ENCODE measurements around the gene RARB. TPM values are rescaled to one million over a fixed set of nuclear protein-coding genes. Genes with fewer than 3 reads are reported as not detected.

The RARB gene
- total RNA-seq, 1 donor from 2014 or later = 5.6 TPM

DNA sequence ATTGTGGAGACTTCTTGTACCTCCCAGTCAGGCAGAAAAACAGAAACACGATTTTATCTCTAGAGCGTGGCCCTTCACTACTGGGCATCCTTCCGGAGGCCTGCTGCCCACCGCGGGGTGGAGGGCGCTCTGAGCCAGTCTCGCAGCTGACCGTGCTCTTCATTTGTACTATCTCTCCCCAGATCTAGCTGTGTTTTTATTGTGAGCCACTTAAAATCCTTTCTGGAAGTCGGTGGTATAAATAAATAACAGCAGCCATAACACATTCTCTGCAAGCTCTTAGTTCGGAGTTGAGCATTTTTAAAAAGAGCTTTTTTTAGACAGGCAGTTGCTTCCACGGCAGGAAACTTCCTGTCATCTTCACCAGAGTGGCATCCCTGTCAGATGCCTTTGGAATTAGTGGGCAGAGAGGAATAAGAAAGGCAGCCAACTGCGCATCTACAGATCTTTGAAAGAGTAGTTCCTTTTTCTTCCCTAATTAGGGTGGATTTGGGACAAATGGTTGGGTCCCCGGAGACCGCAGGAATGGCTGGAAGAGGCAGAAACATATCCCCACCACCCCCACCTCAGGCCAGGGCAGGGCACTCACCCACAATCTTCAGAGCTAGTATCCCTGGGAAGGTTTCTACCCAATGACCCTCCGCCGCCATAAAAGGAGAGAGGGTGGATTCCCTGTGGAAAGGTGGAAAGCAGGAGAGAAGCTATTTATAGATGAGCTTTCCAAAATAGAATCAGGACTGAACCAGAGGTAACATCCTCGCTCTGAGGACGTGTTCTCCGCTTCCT lies 145.5 kb downstream of the RARB start:
- H3K36me3 ChIP-seq = peaks cover 4% of the 10 kb centered on the region
- ATAC-seq (no peak), DNase-seq (no peak)
- no peak overlapping the region for H3K27ac ChIP-seq
- H3K27me3 ChIP-seq (ENCODE audit: low read depth) = no peaks in the 10 kb centered on the region
- no peaks in the 10 kb centered on the region for H3K9me3 ChIP-seq
- intact Hi-C loops (cut with DNase I) = no loop called here
- H3K4me1 ChIP-seq = no peaks in the 10 kb centered on the region
- TF ChIP-seq, protein P1, sequence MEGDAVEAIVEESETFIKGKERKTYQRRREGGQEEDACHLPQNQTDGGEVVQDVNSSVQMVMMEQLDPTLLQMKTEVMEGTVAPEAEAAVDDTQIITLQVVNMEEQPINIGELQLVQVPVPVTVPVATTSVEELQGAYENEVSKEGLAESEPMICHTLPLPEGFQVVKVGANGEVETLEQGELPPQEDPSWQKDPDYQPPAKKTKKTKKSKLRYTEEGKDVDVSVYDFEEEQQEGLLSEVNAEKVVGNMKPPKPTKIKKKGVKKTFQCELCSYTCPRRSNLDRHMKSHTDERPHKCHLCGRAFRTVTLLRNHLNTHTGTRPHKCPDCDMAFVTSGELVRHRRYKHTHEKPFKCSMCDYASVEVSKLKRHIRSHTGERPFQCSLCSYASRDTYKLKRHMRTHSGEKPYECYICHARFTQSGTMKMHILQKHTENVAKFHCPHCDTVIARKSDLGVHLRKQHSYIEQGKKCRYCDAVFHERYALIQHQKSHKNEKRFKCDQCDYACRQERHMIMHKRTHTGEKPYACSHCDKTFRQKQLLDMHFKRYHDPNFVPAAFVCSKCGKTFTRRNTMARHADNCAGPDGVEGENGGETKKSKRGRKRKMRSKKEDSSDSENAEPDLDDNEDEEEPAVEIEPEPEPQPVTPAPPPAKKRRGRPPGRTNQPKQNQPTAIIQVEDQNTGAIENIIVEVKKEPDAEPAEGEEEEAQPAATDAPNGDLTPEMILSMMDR (IDR thresholded peaks at IDR 0.05) = no peak
- H3K4me3 ChIP-seq = no peak overlapping the region

DNA sequence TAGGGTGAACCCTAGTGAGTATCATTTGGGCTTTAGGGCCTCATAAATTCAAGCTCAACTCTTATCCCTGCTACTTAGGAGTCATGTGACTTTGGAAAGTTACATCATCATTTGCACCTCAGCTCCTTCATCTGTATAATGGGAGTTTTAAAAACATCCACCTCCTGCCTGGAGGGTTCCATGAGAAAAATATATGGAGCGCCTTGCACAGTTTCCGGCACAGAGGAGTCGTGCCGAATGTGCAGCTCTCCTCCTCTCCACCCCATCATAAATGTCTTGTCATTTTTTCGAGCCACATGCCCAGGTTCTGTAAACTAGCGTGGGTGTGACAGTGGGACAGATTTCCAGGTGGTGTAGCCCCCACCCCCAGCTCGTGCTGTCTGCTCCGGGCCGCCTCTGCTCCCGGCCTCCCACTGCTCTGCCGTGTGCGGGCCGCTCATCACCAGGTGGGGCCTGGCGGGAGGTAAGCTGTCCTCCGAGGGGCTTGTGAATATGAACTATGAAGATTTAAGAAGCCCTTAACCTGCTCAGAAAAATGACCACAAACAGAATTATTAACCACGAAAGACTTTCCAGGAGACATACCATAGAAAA lies 146.2 kb downstream of the RARB start:
- Histone ChIP-seq H3K9me3 (no peaks in the 10 kb centered on the region), H3K36me3 (peaks cover 4% of the 10 kb centered on the region), H3K27me3 (ENCODE audit: low read depth) (no peaks in the 10 kb centered on the region), H3K27ac (no peak overlapping the region), H3K4me3 (no peak overlapping the region), H3K4me1 (no peaks in the 10 kb centered on the region)
- intact Hi-C loops (cut with DNase I) = no loop called here
- TF ChIP-seq, protein P1 (IDR thresholded peaks at IDR 0.05) = no peak
- DNase-seq (no peak), ATAC-seq (no peak)

DNA sequence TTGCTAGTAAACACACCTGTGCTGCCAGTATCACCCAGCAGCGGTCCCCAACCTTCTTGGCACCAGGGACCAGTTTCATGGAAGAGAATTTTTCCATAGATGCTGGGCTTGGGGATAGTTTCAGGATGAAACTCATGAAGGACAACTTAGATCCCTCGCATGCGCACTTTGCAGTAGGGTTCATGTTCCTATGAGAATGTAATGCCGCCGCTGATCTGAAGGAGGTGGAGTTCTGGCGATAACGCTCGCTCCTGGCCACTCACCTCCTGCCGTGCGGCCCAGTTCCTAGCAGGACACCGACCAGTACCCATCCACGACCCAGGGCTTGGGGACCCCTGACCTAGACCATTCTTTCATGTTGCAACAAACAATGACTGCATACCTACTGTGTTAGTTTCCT lies 146.9 kb downstream of the RARB start:
- TF ChIP-seq, protein P1 (IDR thresholded peaks at IDR 0.05) = no peak

DNA sequence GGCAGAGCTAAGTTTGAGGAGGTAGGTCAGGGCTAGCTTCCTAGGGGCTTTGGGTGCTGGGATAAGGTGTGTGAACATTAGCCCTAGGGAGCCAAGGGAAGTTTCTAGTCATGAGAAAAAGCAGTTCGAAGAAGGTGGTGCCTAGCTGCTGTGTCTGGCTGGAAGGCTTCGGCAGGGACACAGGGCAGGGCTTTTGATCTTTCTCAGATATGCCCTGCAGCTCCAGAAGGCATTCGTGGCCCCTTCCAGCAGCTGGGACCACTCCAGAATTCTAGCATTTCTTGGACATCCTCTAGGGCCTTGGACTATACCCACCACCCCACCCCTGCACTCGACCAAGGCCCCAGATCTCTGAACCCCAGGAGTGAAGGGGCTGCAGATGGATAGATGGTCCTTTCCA lies 148.1 kb downstream of the RARB start:
- H3K27ac ChIP-seq = no peak overlapping the region
- TF ChIP-seq, protein P1 (IDR thresholded peaks at IDR 0.05) = no peak
- no peak overlapping the region for H3K4me3 ChIP-seq
- H3K27me3 ChIP-seq (ENCODE audit: low read depth) = no peaks in the 10 kb centered on the region
- H3K36me3 ChIP-seq = peaks cover 5% of the 10 kb centered on the region
- intact Hi-C loops (cut with DNase I) = no loop called here
- H3K4me1 ChIP-seq = no peaks in the 10 kb centered on the region
- H3K9me3 ChIP-seq = no peaks in the 10 kb centered on the region
- no peak for ATAC-seq
- no peak for DNase-seq

More for the DNA sequence above, 146.9 kb downstream of the RARB start:
- ATAC-seq (no peak), DNase-seq (no peak)
- no peak overlapping the region for H3K27ac ChIP-seq
- no peak overlapping the region for H3K4me3 ChIP-seq
- H3K4me1 ChIP-seq = no peaks in the 10 kb centered on the region
- no peaks in the 10 kb centered on the region for H3K9me3 ChIP-seq
- H3K36me3 ChIP-seq = peaks cover 3% of the 10 kb centered on the region
- intact Hi-C loops (cut with DNase I) = no loop called here
- H3K27me3 ChIP-seq (ENCODE audit: low read depth) = no peaks in the 10 kb centered on the region

DNA sequence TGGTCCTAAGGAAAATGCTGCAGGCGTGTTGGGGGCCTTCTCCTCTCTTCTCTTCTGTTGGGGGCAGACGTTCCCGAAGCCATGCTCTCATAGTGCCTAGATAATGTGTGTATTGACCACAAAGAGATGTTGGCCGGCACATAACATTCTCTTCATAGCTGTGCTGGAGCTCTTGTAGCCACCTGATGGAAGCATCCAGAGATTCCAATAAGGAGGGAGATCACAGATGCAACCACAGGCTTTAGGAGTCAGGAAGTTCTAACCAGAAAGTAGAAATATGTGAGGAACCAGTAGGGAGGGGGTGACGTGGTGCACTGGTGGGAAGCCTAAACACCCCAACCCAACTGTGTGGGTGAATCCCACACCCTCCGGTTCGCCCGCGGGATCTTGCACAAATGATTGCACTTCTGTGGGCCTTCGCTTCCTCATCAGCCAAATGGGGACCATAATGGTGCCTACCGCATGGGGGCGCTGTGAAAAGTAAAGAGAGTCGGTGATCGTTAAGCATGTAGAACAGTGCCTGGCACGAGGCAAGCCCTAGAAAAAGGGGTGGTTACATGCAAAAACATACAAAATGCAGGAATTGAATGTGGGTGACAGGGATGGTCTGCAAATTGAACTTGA lies 148.9 kb downstream of the RARB start:
- Histone ChIP-seq H3K9me3 (no peaks in the 10 kb centered on the region), H3K36me3 (peaks cover 5% of the 10 kb centered on the region), H3K4me3 (no peak overlapping the region), H3K4me1 (no peaks in the 10 kb centered on the region), H3K27me3 (ENCODE audit: low read depth) (no peaks in the 10 kb centered on the region), H3K27ac (no peak overlapping the region)
- intact Hi-C loops (cut with DNase I) = no loop called here
- no peak for DNase-seq
- TF ChIP-seq, protein P1 (IDR thresholded peaks at IDR 0.05) = no peak
- ATAC-seq = no peak
